A549 treated with Hydrocortisone at 1 μM for 4 hours (cell line): ENCODE results near the gene NDN. TPM values are rescaled to one million over a fixed set of nuclear protein-coding genes. Genes with fewer than 3 reads are reported as not detected.

Experiments used
- total RNA-seq: library from RNA; stranded (reverse); fragments of 200-300 nt; extraction: Qiagen RNA extraction; gene quantifications from 5 replicates; pipeline ENCODE4 v1.2.3, GENCODE V29; 2022

The NDN gene, protein sequence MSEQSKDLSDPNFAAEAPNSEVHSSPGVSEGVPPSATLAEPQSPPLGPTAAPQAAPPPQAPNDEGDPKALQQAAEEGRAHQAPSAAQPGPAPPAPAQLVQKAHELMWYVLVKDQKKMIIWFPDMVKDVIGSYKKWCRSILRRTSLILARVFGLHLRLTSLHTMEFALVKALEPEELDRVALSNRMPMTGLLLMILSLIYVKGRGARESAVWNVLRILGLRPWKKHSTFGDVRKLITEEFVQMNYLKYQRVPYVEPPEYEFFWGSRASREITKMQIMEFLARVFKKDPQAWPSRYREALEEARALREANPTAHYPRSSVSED
- total RNA-seq, result 0.05 to 0.12 TPM (median 0.06 TPM) in 3 of 5 replicates, not detected in the others

GRCh38 chr15:23687143-23687470 is at the start of gene NDN:
TSS of gene NDN (minus strand) at chr15:23687305. CDS start at chr15:23687217, 88 bp downstream.

DNA sequence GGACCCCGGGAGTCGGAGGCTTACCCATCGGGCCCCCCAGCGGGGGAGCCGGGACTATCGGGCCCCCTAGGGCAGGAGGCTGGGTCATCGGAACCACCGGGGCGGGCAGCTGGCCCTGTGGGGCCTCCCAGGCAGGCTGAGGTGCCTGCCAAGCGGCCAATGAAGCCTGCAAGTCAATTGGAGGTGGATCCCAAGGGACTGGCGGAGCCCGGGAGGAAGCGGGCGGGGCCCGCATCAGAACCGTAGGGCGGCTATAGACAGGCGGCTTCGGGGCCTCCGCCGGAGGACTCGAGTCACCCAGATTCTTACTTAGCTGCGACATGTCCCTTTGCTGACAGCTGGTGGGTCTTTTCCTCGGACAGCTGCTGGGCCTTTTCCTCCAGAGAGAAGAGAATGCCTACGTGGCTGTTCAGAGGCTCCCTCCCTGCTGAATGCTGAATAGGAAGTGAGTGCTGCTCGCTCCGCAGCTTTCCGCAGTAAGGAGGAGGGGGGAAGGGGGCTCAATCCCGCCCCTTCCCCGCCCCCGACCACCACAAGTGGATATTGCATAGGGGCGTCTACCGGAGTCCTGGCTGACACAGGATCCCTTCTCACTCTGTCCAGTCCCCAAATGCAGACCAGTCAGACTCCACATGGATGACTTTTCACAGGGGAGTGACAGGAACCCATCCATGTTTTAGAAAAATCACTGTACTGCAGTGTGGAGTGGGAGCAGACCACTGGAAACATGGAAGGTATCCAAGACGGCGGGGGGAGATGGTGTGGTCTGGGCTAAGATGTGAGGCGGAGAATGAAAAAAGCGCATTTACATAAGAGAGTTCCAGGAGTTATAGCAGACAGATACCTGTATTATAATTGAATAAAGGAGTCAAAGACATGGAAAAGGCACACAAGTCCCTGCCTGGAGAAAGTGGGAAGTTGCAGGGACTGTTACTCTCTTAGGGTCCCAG is 39.4 kb downstream of the NDN start, which contains the start of gene MAGEL2:
MAGEL2 (minus strand) TSS at position 447 of the 950 bp plus-strand sequence; CDS start at position 322, 125 bp downstream.

Other genes starting within 250 kb of the NDN start
- not detected in 5 replicates for gene GOLGA6L2, start 240.1 kb downstream of the NDN start, total RNA-seq
- gene MKRN3, start 121.6 kb downstream of the NDN start, total RNA-seq, result 1.6 to 2.8 TPM (median 2.2 TPM) in 5 replicates
- not detected in 5 replicates for gene MAGEL2, start 39.4 kb downstream of the NDN start, total RNA-seq